Immature natural killer cell (primary cell): ENCODE data around the gene DNMT1. TPM values are rescaled to one million over a fixed set of nuclear protein-coding genes. Genes with fewer than 3 reads are reported as not detected.

Experiments
- DNase-seq, 3 donors: peaks; one replicate each; pipeline ENCODE4 v3.0.0; 2022; ENCODE audit warnings: mixed read lengths in 1 of 3
- H3K27ac Mint-ChIP-seq, 6 donors: one replicate each; pipeline ENCODE4 v1.8.0; 2020; ENCODE audit warnings: mixed read lengths in 6 of 6, mild to moderate bottlenecking in 5 of 6, inconsistent platforms in 4 of 6, moderate library complexity in 3 of 6
- H3K27me3 Mint-ChIP-seq, 3 donors: one replicate each; pipeline ENCODE4 v1.8.0; 2020 to 2021; ENCODE audit warnings: low read depth in 3 of 3, mild to moderate bottlenecking in 3 of 3, mixed read lengths in 3 of 3, moderate library complexity in 3 of 3, inconsistent platforms in 1 of 3
- H3K36me3 Mint-ChIP-seq, 3 donors: one replicate each; pipeline ENCODE4 v1.8.0; 2020; ENCODE audit warnings: mixed read lengths in 3 of 3, inconsistent platforms in 2 of 3, mild to moderate bottlenecking in 2 of 3
- H3K4me1 Mint-ChIP-seq, 2 donors: one replicate each; pipeline ENCODE4 v1.8.0; 2020; ENCODE audit warnings: inconsistent platforms in 2 of 2, mild to moderate bottlenecking in 2 of 2, mixed read lengths in 2 of 2, moderate library complexity in 1 of 2
- H3K4me3 Mint-ChIP-seq, 5 donors: one replicate each; pipeline ENCODE4 v1.8.0; 2020; ENCODE audit warnings: mild to moderate bottlenecking in 5 of 5, mixed read lengths in 5 of 5, inconsistent platforms in 3 of 5, moderate library complexity in 3 of 5
- H3K9me3 Mint-ChIP-seq, 6 donors: one replicate each; pipeline ENCODE4 v1.8.0; 2020; ENCODE audit warnings: mild to moderate bottlenecking in 6 of 6, mixed read lengths in 6 of 6, inconsistent platforms in 4 of 6, moderate library complexity in 3 of 6
- polyA plus RNA-seq, 3 donors: library from polyadenylated mRNA; unstranded; fragments of 300-500 nt; fragmentation: Illumina TruSeq; gene quantifications; one replicate each; pipeline ENCODE4 v1.2.3, GENCODE V29; 2021

Gene DNMT1
- polyA plus RNA-seq, 3 donors from 2014 or later: 21.8 to 162 (median 43.3) TPM

- no peak for DNase-seq
- Mint-ChIP-seq H3K9me3 (peaks cover 0 to 2% (median 0%) of the 10 kb centered on the region in 6 donors), H3K4me1 (peaks cover 15 to 16% of the 10 kb centered on the region in 2 donors), H3K4me3 (peak overlapping the region in 3 of 5 donors; percentile 40 to 79 (median 51)), H3K36me3 (peaks cover 0 to 4% (median 3%) of the 10 kb centered on the region in 3 donors), H3K27ac (peak overlapping the region in 1 of 6 donors; percentile 84), H3K27me3 (peaks cover 0 to 10% (median 2%) of the 10 kb centered on the region in 3 donors)
Measured at GRCh38 chr19:10228393-10228792, 33.6 kb upstream of the DNMT1 start.

GRCh38 chr19:10227026-10227971, 32.5 kb upstream of the DNMT1 start:
- no peak for DNase-seq
- peaks cover 0 to 4% (median 3%) of the 10 kb centered on the region in 3 donors for H3K36me3 Mint-ChIP-seq
- H3K27me3 Mint-ChIP-seq: peaks cover 0 to 10% (median 4%) of the 10 kb centered on the region in 3 donors
- no peak overlapping the region for H3K27ac Mint-ChIP-seq
- no peak overlapping the region for H3K4me3 Mint-ChIP-seq
- H3K4me1 Mint-ChIP-seq: peaks cover 16% of the 10 kb centered on the region in 2 donors
- peaks cover 0 to 2% (median 0%) of the 10 kb centered on the region in 6 donors for H3K9me3 Mint-ChIP-seq

- Mint-ChIP-seq H3K27ac (peak overlapping the region in 3 of 6 donors; percentile 11 to 47 (median 16)), H3K4me3 (no peak overlapping the region), H3K36me3 (peaks cover 0 to 4% (median 3%) of the 10 kb centered on the region in 3 donors), H3K27me3 (peaks cover 0 to 10% (median 4%) of the 10 kb centered on the region in 3 donors), H3K9me3 (peaks cover 0 to 2% (median 0%) of the 10 kb centered on the region in 6 donors), H3K4me1 (peaks cover 8 to 13% of the 10 kb centered on the region in 2 donors)
- DNase-seq: no peak
Measured at GRCh38 chr19:10226376-10227025, 31.7 kb upstream of the DNMT1 start.

DNA sequence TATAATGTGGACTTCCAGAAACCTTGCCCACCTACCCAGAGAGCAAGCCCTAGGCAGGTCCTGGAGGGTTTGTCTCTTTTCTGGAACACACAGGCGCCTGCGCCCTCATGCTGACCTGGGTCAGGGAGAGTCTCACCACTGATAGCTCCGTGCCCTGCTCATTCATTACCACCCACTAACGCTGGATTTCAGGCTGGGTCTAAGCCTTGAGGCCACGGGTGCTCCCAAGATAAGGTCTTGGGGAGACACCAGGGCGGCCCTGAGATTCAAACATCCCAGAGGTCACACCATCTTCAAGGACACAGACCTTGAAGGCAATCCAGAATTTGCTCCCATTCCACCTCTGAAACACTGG, 31.2 kb upstream of the DNMT1 start:
- no peak for DNase-seq
- Mint-ChIP-seq H3K4me3 (no peak overlapping the region), H3K27me3 (peaks cover 0 to 10% (median 2%) of the 10 kb centered on the region in 3 donors), H3K9me3 (peaks cover 0 to 2% (median 0%) of the 10 kb centered on the region in 6 donors), H3K4me1 (peaks cover 7 to 13% of the 10 kb centered on the region in 2 donors), H3K36me3 (peaks cover 0 to 4% (median 3%) of the 10 kb centered on the region in 3 donors), H3K27ac (peak overlapping the region in 3 of 6 donors; percentile 11 to 47 (median 16))

GRCh38 chr19:10224337-10224736, 29.6 kb upstream of the DNMT1 start:
- H3K9me3 Mint-ChIP-seq: peaks cover 0 to 2% (median 0%) of the 10 kb centered on the region in 6 donors
- peaks cover 0 to 4% (median 3%) of the 10 kb centered on the region in 3 donors for H3K36me3 Mint-ChIP-seq
- H3K27me3 Mint-ChIP-seq: peaks cover 0 to 2% (median 2%) of the 10 kb centered on the region in 3 donors
- H3K27ac Mint-ChIP-seq: no peak overlapping the region
- H3K4me1 Mint-ChIP-seq: peaks cover under 1 to 7% of the 10 kb centered on the region in 2 donors
- DNase-seq: no peak
- no peak overlapping the region for H3K4me3 Mint-ChIP-seq

- H3K27me3 Mint-ChIP-seq: peaks cover 0 to 2% (median 2%) of the 10 kb centered on the region in 3 donors
- DNase-seq: no peak
- H3K9me3 Mint-ChIP-seq: peaks cover 0 to 2% (median 0%) of the 10 kb centered on the region in 6 donors
- H3K27ac Mint-ChIP-seq: no peak overlapping the region
- peaks cover 0 to 4% (median 3%) of the 10 kb centered on the region in 3 donors for H3K36me3 Mint-ChIP-seq
- H3K4me3 Mint-ChIP-seq: no peak overlapping the region
- peaks cover 0 to 3% of the 10 kb centered on the region in 2 donors for H3K4me1 Mint-ChIP-seq
Measured at GRCh38 chr19:10223488-10224213, 28.9 kb upstream of the DNMT1 start.

DNA sequence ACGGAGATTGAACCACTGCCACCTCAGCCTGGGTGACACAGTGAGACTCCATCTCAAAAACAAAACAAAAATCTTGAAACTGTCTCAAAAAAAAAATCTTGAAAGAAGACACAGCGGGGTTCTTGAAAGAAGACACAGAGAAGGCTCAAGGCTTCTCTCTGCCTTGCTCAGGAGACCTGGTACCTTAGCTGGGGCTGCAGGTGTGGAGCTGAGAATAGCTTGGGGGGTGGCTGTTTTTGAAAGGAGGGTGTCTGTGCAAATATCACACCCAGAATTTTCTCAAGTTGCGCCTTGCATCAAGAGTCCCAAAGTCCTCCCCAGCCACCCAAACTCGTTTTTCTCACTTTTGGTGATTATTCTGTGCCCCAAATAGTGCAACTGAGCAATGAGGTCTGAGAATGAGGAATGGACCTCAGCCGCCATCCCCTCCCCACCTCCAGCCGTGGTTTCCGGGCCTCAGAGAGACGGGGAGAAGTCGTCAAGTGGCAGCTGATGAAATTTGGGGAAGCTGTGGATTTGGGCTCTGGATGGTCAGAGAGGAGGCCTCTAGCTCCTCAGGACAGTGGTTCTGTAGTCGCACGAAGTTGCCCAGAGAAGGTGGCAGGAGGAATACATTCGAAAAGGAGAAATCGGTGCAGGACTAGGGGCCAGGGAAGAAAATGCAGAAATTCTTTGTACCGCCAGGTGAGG, 27.6 kb upstream of the DNMT1 start:
- Mint-ChIP-seq H3K27me3 (peaks cover 0 to 2% (median 2%) of the 10 kb centered on the region in 3 donors), H3K27ac (peak overlapping the region in 2 of 6 donors; percentile 28 to 46), H3K36me3 (peaks cover 0 to 4% (median 3%) of the 10 kb centered on the region in 3 donors), H3K9me3 (peaks cover 0 to 2% (median 0%) of the 10 kb centered on the region in 6 donors), H3K4me1 (peaks cover 0 to 2% of the 10 kb centered on the region in 2 donors), H3K4me3 (no peak overlapping the region)
- no peak for DNase-seq

GRCh38 chr19:10220695-10221094, 25.9 kb upstream of the DNMT1 start:
- H3K36me3 Mint-ChIP-seq: peaks cover 0 to 4% (median 3%) of the 10 kb centered on the region in 3 donors
- H3K27me3 Mint-ChIP-seq: peaks cover 0 to 2% (median 0%) of the 10 kb centered on the region in 3 donors
- H3K4me1 Mint-ChIP-seq: peaks cover 0 to 2% of the 10 kb centered on the region in 2 donors
- DNase-seq: no peak
- no peak overlapping the region for H3K4me3 Mint-ChIP-seq
- H3K27ac Mint-ChIP-seq: no peak overlapping the region
- H3K9me3 Mint-ChIP-seq: peaks cover 0 to 2% (median 0%) of the 10 kb centered on the region in 6 donors

DNA sequence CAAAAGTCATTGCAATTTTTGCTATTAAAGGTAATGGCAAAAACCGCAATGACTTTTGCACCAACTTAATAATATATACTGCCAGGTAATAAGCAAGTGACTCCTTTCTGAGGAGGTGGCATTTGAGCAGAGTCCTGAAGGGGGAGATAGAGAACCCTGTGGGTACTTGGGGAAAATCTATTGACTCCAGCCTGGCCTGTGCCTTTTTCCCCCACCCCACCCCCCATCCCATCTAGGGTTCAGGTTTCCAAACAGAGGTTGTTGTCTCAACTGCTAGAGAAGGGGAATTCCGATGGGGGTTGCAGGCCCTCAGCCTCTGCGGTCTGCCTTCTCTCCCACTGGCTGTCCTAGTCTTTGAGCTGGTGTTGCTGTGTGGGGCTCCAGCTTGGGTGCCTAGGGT, 24.9 kb upstream of the DNMT1 start:
- H3K36me3 Mint-ChIP-seq: peaks cover 0 to 4% (median 3%) of the 10 kb centered on the region in 3 donors
- H3K4me3 Mint-ChIP-seq: no peak overlapping the region
- peaks cover 0 to 2% (median 0%) of the 10 kb centered on the region in 6 donors for H3K9me3 Mint-ChIP-seq
- no peak overlapping the region for H3K27ac Mint-ChIP-seq
- peaks cover 0 to 2% of the 10 kb centered on the region in 2 donors for H3K4me1 Mint-ChIP-seq
- DNase-seq: peak in 1 of 3 donors; percentile 21
- peaks cover 0 to 2% (median 0%) of the 10 kb centered on the region in 3 donors for H3K27me3 Mint-ChIP-seq

DNA sequence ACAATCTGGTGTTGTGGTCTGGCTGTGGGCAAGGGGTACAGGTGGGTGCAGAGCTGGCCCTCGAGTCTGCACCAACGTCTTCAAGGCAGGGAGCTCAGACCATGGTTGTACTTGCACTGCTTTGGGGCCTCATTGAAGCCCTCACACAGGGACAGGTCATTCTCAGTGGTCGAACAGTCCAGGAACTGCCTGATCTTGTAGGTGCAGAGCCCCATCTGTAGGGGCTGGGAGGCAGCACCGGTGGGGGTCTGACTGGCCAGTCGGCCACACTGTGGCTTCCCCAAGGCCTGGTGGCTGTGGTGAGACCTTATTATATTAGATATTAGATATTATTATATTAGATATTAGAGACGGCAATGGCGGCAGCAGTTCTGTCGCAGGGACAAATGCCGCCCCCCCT, 22.3 kb upstream of the DNMT1 start:
- Mint-ChIP-seq H3K27ac (no peak overlapping the region), H3K9me3 (no peaks in the 10 kb centered on the region), H3K4me1 (no peaks in the 10 kb centered on the region), H3K36me3 (no peaks in the 10 kb centered on the region), H3K27me3 (no peaks in the 10 kb centered on the region), H3K4me3 (no peak overlapping the region)
- no peak for DNase-seq

GRCh38 chr19:10214784-10215183, 20.0 kb upstream of the DNMT1 start:
- Mint-ChIP-seq H3K9me3 (no peaks in the 10 kb centered on the region), H3K4me1 (no peaks in the 10 kb centered on the region), H3K4me3 (no peak overlapping the region), H3K27me3 (no peaks in the 10 kb centered on the region), H3K27ac (no peak overlapping the region), H3K36me3 (peaks cover 0 to 3% (median 0%) of the 10 kb centered on the region in 3 donors)
- no peak for DNase-seq

DNA sequence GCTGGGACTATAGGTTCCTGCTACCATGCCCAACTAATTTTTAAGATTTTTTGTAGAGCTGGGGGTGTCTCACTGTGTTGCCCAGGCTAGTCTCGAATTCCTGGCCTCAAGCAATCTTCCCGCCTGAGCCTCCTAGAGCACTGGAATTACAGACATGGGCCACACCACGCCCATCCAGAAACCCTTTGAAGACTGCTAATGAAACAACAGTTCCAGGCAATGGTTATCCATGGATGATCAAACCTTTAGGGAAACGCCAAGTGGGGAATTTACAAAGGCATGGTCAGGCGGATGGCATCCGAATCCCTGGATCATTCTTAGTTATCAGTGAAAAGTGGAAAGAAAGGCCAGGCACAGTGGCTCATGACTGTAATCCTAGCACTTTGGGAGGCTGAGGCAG, 16.9 kb upstream of the DNMT1 start:
- Mint-ChIP-seq H3K27me3 (peaks cover 0 to 2% (median 0%) of the 10 kb centered on the region in 3 donors), H3K4me3 (no peak overlapping the region), H3K27ac (no peak overlapping the region), H3K4me1 (no peaks in the 10 kb centered on the region), H3K36me3 (peaks cover 0 to 3% (median 3%) of the 10 kb centered on the region in 3 donors), H3K9me3 (no peaks in the 10 kb centered on the region)
- no peak for DNase-seq

GRCh38 chr19:10211061-10211460, 16.3 kb upstream of the DNMT1 start:
- Mint-ChIP-seq H3K4me1 (no peaks in the 10 kb centered on the region), H3K4me3 (no peak overlapping the region), H3K36me3 (peaks cover 0 to 3% (median 3%) of the 10 kb centered on the region in 3 donors), H3K27me3 (peaks cover 0 to 2% (median 0%) of the 10 kb centered on the region in 3 donors), H3K27ac (no peak overlapping the region), H3K9me3 (no peaks in the 10 kb centered on the region)
- no peak for DNase-seq
